Ishikawa (cell line): Measurements from ENCODE around the gene YWHAQ.

ENCODE experiments used
- EP300 ChIP-seq: IDR thresholded peaks from 2 replicates; pipeline ENCODE4 v1.6.1; 2012; ENCODE audit warnings: borderline replicate concordance
- FOXM1 ChIP-seq: IDR thresholded peaks from 2 replicates; pipeline ENCODE4 v1.6.1; 2012; ENCODE audit warnings: low read depth, borderline replicate concordance
- TAF1 ChIP-seq: IDR thresholded peaks from 2 replicates; pipeline ENCODE4 v1.6.1; 2012; ENCODE audit warnings: low read depth, mild to moderate bottlenecking
- TEAD4 ChIP-seq: IDR thresholded peaks from 2 replicates; pipeline ENCODE4 v1.6.1; 2012

DNA sequence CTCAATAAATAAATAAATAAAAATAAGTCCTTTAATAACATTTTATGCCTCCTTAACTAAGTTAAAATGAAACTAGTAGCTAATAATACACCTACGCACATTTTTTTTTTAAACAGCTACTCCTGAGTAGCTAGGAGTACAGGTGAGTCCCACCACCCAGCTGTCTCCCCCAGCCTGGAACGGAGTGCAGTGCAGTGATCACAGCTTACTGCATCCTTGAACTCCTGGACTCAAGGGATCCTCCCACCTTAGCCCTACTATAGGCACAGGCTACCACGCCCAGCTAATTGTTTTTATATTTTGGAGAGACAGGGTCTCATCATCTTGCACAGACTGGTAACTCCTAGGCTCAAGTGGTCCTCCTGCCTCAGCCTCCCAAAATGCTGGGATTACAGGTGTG is 28.4 kb downstream of the YWHAQ start:
- TF ChIP-seq TAF1 = no peak
- TF ChIP-seq FOXM1 = no peak
- TF ChIP-seq TEAD4 = no peak
- no peak for TF ChIP-seq EP300
